Left ventricle myocardium inferior (tissue), 1 donor: Measurements from ENCODE around the gene BTBD16. TPM values are rescaled to one million over a fixed set of nuclear protein-coding genes. Genes with fewer than 3 reads are reported as not detected.

Source experiments
- DNase-seq: peaks from one replicate; pipeline ENCODE4 v3.0.0-alpha.2; 2020
- H3K27ac ChIP-seq: fragments of 200-600 bp; replicated peaks from 2 replicates; pipeline ENCODE4 v1.8.0; 2021
- H3K27me3 ChIP-seq: fragments of 200-600 bp; 2 replicates; pipeline ENCODE4 v1.8.0; 2021; ENCODE audit warnings: low read depth
- H3K36me3 ChIP-seq: fragments of 200-600 bp; 2 replicates; pipeline ENCODE4 v1.8.0; 2021
- H3K4me1 ChIP-seq: fragments of 200-600 bp; 2 replicates; pipeline ENCODE4 v1.8.0; 2021
- H3K4me3 ChIP-seq: fragments of 200-600 bp; 2 replicates; pipeline ENCODE4 v1.8.0; 2021; ENCODE audit warnings: mild to moderate bottlenecking, moderate library complexity
- H3K9me3 ChIP-seq: fragments of 200-600 bp; replicated peaks from 2 replicates; pipeline ENCODE4 v1.8.0; 2021
- CTCF ChIP-seq: fragments of 200-600 bp; IDR thresholded peaks from 2 replicates; pipeline ENCODE4 v1.8.0; 2021; ENCODE audit warnings: antibody characterized with exemption, mild to moderate bottlenecking, borderline replicate concordance
- intact Hi-C: fragments of 100-400 bp; cut with micrococcal nuclease; formaldehyde crosslinking; loops from one replicate; pipeline ENCODE4 v1.11.0; 2022
- total RNA-seq: library from RNA; stranded (reverse); fragmentation: NEBNext Ultra II Directional; extraction: Animal tissue kit (Norgen Biotek cat#: 25700); gene quantifications from one replicate; pipeline ENCODE4 v1.2.1, GENCODE V29; 2021
- donor health status: DM: no; HTN: yes; CAD: no; lungs with severe emphysema.

Gene BTBD16
- total RNA-seq, 1 donor from 2014 or later = not detected

DNA sequence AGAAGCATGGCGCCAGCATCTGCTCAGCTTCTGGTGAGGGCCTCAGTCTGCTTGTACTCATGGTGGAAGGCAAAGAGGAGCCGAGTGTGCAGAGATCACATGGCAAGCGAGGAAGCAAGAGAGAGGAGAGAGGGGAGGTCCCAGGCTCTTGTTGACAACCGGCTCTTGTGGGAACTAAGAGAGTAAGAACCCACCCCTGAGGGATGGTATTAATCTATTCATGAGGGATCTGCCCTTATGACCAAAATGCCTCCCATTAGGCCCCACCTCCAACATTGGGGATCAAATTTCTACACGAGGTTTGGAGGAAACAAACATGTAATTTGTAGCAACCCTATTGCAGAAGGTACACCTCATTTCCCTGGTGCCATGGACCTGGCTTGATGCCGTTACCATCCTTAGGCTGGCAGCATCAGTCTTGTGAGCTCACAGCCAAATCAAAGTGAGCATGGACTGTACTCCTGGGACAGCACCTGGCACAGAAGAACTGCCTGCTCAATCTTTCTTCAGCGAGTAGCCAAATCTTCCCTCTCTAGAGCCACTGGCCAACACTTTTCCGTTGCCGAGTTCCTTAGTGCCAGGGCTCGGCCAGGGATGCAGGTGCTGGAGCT is 6.5 kb downstream of the BTBD16 start:
- H3K4me3 ChIP-seq = no peak overlapping the region
- peaks cover 6% of the 10 kb centered on the region for H3K4me1 ChIP-seq
- TF ChIP-seq CTCF = no peak
- no peaks in the 10 kb centered on the region for H3K27me3 ChIP-seq
- no peak for DNase-seq
- no peaks in the 10 kb centered on the region for H3K9me3 ChIP-seq
- H3K27ac ChIP-seq = no peak overlapping the region
- intact Hi-C loops = no loop called here
- no peaks in the 10 kb centered on the region for H3K36me3 ChIP-seq

DNA sequence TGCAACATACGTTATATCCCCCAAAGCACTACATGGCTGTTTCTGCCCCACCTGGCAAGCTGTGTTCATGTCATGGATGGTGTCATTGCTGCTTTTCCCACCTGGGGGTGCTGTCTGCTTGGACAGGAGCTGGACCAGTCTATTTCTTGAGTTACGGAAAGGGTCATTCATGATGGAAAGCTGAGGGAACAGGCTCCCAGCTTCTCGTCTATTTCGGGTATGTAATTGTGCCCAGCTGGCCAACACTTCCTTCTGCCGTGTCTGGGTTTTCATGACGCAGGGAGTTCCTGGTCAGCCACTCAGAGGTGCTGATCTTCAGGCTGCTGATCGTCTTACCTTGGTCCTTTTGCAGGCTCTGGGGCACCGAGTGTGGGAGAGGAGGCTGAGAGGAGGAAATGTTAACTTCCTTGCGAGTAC is 8.6 kb downstream of the BTBD16 start:
- DNase-seq = peak; percentile 38
- H3K36me3 ChIP-seq = no peaks in the 10 kb centered on the region
- H3K4me3 ChIP-seq = no peak overlapping the region
- no peaks in the 10 kb centered on the region for H3K27me3 ChIP-seq
- no peak overlapping the region for H3K27ac ChIP-seq
- peak; percentile 74 for TF ChIP-seq CTCF
- intact Hi-C loops = no loop called here
- peaks cover 6% of the 10 kb centered on the region for H3K4me1 ChIP-seq
- H3K9me3 ChIP-seq = no peaks in the 10 kb centered on the region

GRCh38 chr10:122280156-122280555 is 9.1 kb downstream of the BTBD16 start:
- Histone ChIP-seq H3K9me3 (no peaks in the 10 kb centered on the region), H3K4me1 (peaks cover 6% of the 10 kb centered on the region), H3K4me3 (no peak overlapping the region), H3K36me3 (no peaks in the 10 kb centered on the region), H3K27me3 (no peaks in the 10 kb centered on the region), H3K27ac (no peak overlapping the region)
- intact Hi-C loops = no loop called here
- no peak for DNase-seq
- TF ChIP-seq CTCF = no peak

GRCh38 chr10:122281018-122281626 is 10.0 kb downstream of the BTBD16 start:
- no peak for TF ChIP-seq CTCF
- no peak for DNase-seq
- intact Hi-C loops = no loop called here
- Histone ChIP-seq H3K4me1 (peaks cover 6% of the 10 kb centered on the region), H3K9me3 (no peaks in the 10 kb centered on the region), H3K36me3 (no peaks in the 10 kb centered on the region), H3K4me3 (no peak overlapping the region), H3K27me3 (no peaks in the 10 kb centered on the region), H3K27ac (no peak overlapping the region)

DNA sequence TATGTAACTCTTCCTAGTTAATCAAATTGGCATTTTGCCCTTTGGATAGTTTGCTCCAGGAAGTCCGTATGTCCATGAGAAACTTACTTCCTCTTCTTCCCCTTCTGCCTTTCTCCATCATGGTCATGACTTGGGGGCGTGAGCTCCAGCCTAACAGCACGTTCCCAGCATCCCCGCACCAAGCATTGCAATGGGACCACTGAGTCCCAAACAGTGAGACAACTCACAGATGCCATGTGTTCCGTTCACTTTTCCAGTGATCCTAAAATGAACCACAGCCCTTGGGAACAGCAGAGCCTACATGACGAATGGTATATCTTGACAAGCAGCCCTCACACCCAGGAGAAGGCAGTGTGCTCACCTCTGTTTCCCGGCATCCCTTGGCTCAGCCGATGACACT is 10.7 kb downstream of the BTBD16 start:
- no peaks in the 10 kb centered on the region for H3K9me3 ChIP-seq
- no peaks in the 10 kb centered on the region for H3K36me3 ChIP-seq
- no peaks in the 10 kb centered on the region for H3K27me3 ChIP-seq
- intact Hi-C loops = no loop called here
- H3K27ac ChIP-seq = no peak overlapping the region
- TF ChIP-seq CTCF = no peak
- peaks cover 11% of the 10 kb centered on the region for H3K4me1 ChIP-seq
- DNase-seq = no peak
- H3K4me3 ChIP-seq = no peak overlapping the region
